Measurements from ENCODE around the gene GHRHR. TPM values are rescaled to one million over a fixed set of nuclear protein-coding genes. Genes with fewer than 3 reads are reported as not detected.

The GHRHR gene
- total and polyA plus RNA-seq, 4 donors, result 0.38 to 0.77 (median 0.77) TPM; not detected in 1

GRCh38 chr7:30923009-30923773 is 40.6 kb upstream of the GHRHR start:
- TF ChIP-seq CTCF (IDR thresholded peaks at IDR 0.05; ENCODE audit: control extremely low read depth, extremely low read depth), result no peak
- WGBS, 2 donors, result 92 to 94% methylated on average over 18 to 19 of the region's 19 CpGs
- Histone ChIP-seq H3K27ac (ENCODE audit: low read depth in 1 of 2, low read length in 1 of 2) (peak overlapping the region in 1 of 2 donors; percentile 44), H3K4me1 (ENCODE audit: control insufficient read depth in 5 of 5, insufficient read depth in 5 of 5, low read length in 5 of 5) (peaks cover 0 to 36% (median 5%) of the 10 kb centered on the region in 5 donors), H3K9me3 (ENCODE audit: control insufficient read depth in 4 of 4, insufficient read depth in 3 of 4, low read length in 3 of 4) (peaks cover 0 to 6% (median 2%) of the 10 kb centered on the region in 4 donors), H3K36me3 (ENCODE audit: control insufficient read depth in 4 of 4, insufficient read depth in 4 of 4, low read length in 4 of 4) (peaks cover 0 to 23% (median 2%) of the 10 kb centered on the region in 4 donors), H3K27me3 (ENCODE audit: control insufficient read depth in 3 of 3, insufficient read depth in 3 of 3, low read length in 2 of 3) (no peaks in the 10 kb centered on the region), H3K9ac (ENCODE audit: insufficient read depth in 1 of 2, low read length in 2 of 2) (no peak overlapping the region), H3K4me3 (no peak overlapping the region)
- DNase-seq (peak in 1 of 3 donors; percentile 10), ATAC-seq (ENCODE audit: insufficient read depth, low FRiP score) (no peak)

- H3K27ac ChIP-seq (ENCODE audit: low read depth in 1 of 2, low read length in 1 of 2), result no peak overlapping the region
- DNase-seq (peak in 1 of 3 donors; percentile 5), ATAC-seq (ENCODE audit: insufficient read depth, low FRiP score) (no peak)
- H3K9me3 ChIP-seq (ENCODE audit: control insufficient read depth in 4 of 4, insufficient read depth in 3 of 4, low read length in 3 of 4), result peaks cover 0 to 6% (median 2%) of the 10 kb centered on the region in 4 donors
- WGBS, 2 donors, result 92 to 97% methylated on average over 13 of the region's 13 CpGs
- H3K4me3 ChIP-seq, result no peak overlapping the region
- H3K36me3 ChIP-seq (ENCODE audit: control insufficient read depth in 4 of 4, insufficient read depth in 4 of 4, low read length in 4 of 4), result peaks cover 0 to 23% (median 2%) of the 10 kb centered on the region in 4 donors
- H3K4me1 ChIP-seq (ENCODE audit: control insufficient read depth in 5 of 5, insufficient read depth in 5 of 5, low read length in 5 of 5), result peaks cover 0 to 29% (median 5%) of the 10 kb centered on the region in 5 donors
- no peaks in the 10 kb centered on the region for H3K27me3 ChIP-seq (ENCODE audit: control insufficient read depth in 3 of 3, insufficient read depth in 3 of 3, low read length in 2 of 3)
- no peak for TF ChIP-seq CTCF (IDR thresholded peaks at IDR 0.05; ENCODE audit: control extremely low read depth, extremely low read depth)
- no peak overlapping the region for H3K9ac ChIP-seq (ENCODE audit: insufficient read depth in 1 of 2, low read length in 2 of 2)
Observed at GRCh38 chr7:30923774-30924413, 39.9 kb upstream of the GHRHR start.

GRCh38 chr7:30924624-30925023 is 39.1 kb upstream of the GHRHR start:
- Histone ChIP-seq H3K9ac (ENCODE audit: insufficient read depth in 1 of 2, low read length in 2 of 2) (no peak overlapping the region), H3K36me3 (ENCODE audit: control insufficient read depth in 4 of 4, insufficient read depth in 4 of 4, low read length in 4 of 4) (peaks cover 0 to 23% (median 2%) of the 10 kb centered on the region in 4 donors), H3K9me3 (ENCODE audit: control insufficient read depth in 4 of 4, insufficient read depth in 3 of 4, low read length in 3 of 4) (peaks cover 0 to 6% (median 2%) of the 10 kb centered on the region in 4 donors), H3K4me1 (ENCODE audit: control insufficient read depth in 5 of 5, insufficient read depth in 5 of 5, low read length in 5 of 5) (peaks cover 0 to 27% (median 5%) of the 10 kb centered on the region in 5 donors), H3K4me3 (no peak overlapping the region), H3K27me3 (ENCODE audit: control insufficient read depth in 3 of 3, insufficient read depth in 3 of 3, low read length in 2 of 3) (no peaks in the 10 kb centered on the region), H3K27ac (ENCODE audit: low read depth in 1 of 2, low read length in 1 of 2) (no peak overlapping the region)
- no peak for TF ChIP-seq CTCF (IDR thresholded peaks at IDR 0.05; ENCODE audit: control extremely low read depth, extremely low read depth)
- DNase-seq (no peak), ATAC-seq (ENCODE audit: insufficient read depth, low FRiP score) (no peak)

Measured in lung (tissue), 12 donors.